HEK293 (cell line): ENCODE results near the gene ZNF319.

Source experiments
- CTCF ChIA-PET: fragments of 350-600 bp; formaldehyde crosslinking; extraction: SDS; loops from one replicate; lab custom pipeline; 2021; ENCODE audit warnings: antibody characterized with exemption; lab: Yijun Ruan, JAX
- POLR2A ChIA-PET: fragments of 300-600 bp; formaldehyde crosslinking; extraction: SDS; loops from one replicate; lab custom pipeline; 2020; ENCODE audit warnings: antibody characterized with exemption, inconsistent platforms; lab: Yijun Ruan, JAX
- H3K27ac ChIP-seq: fragments of 200-500 bp; sonication (Bioruptor generic); 2 replicates; pipeline ENCODE4 v1.5.1; 2014; ENCODE audit warnings: low read depth, low read length, control low read depth, inconsistent platforms; ENCODE audit errors: extremely low read depth
- H3K36me3 ChIP-seq, 2 experiments: fragments of 200-500 bp in 1 of 2; sonication (Bioruptor generic) in 1 of 2; 1 replicate in 1 of 2; 2 replicates in 1 of 2; pipeline ENCODE4 v1.5.1; 2014 to 2017; ENCODE audit warnings: inconsistent platforms in 2 of 2, low read length in 2 of 2; ENCODE audit not compliant: control insufficient read depth in 2 of 2, insufficient read depth in 1 of 2
- H3K4me1 ChIP-seq: fragments of 200-500 bp; sonication (Bioruptor generic); 2 replicates; pipeline ENCODE4 v1.5.1; 2014; ENCODE audit warnings: mild to moderate bottlenecking, low read length, inconsistent platforms; ENCODE audit not compliant: control insufficient read depth, insufficient read depth
- H3K4me3 ChIP-seq: 2 replicates; pipeline ENCODE4 v1.5.1; 2011; ENCODE audit warnings: low read depth, mild to moderate bottlenecking, control low read depth, low read length, moderate library complexity
- H3K9me3 ChIP-seq: fragments of 200-500 bp; sonication (Bioruptor generic); 2 replicates; pipeline ENCODE4 v1.5.1; 2014; ENCODE audit warnings: low read depth, low read length, inconsistent platforms; ENCODE audit not compliant: control insufficient read depth, insufficient read depth
- BCL11B ChIP-seq: fragments of 450-650 bp; formaldehyde crosslinking; IDR thresholded peaks from 2 replicates; pipeline ENCODE4 v1.5.1; 2016; ENCODE audit warnings: low read depth, missing biosample characterization, missing genetic modification characterization
- EGR2 ChIP-seq: fragments of 450-650 bp; formaldehyde crosslinking; IDR thresholded peaks from 2 replicates; pipeline ENCODE4 v1.5.1; 2016; ENCODE audit warnings: low read depth, missing biosample characterization, missing genetic modification characterization
- GLI2 ChIP-seq: fragments of 450-650 bp; formaldehyde crosslinking; IDR thresholded peaks from 2 replicates; pipeline ENCODE4; 2017; ENCODE audit warnings: missing biosample characterization, missing genetic modification characterization, low read depth, borderline replicate concordance
- KLF1 ChIP-seq: fragments of 450-650 bp; formaldehyde crosslinking; IDR thresholded peaks from 2 replicates; pipeline ENCODE4 v1.5.1; 2016; ENCODE audit warnings: missing biosample characterization, missing genetic modification characterization
- PATZ1 ChIP-seq: fragments of 450-650 bp; formaldehyde crosslinking; IDR thresholded peaks from 2 replicates; pipeline ENCODE4 v1.5.1; 2016; ENCODE audit warnings: missing biosample characterization, missing genetic modification characterization
- SP2 ChIP-seq: fragments of 450-650 bp; formaldehyde crosslinking; IDR thresholded peaks from 2 replicates; pipeline ENCODE4 v1.5.1; 2016; ENCODE audit warnings: missing biosample characterization, missing genetic modification characterization
- ZFP37 ChIP-seq: fragments of 450-650 bp; formaldehyde crosslinking; IDR thresholded peaks from 2 replicates; pipeline ENCODE4 v1.5.1; 2016; ENCODE audit warnings: missing biosample characterization, missing genetic modification characterization
- ZNF121 ChIP-seq: fragments of 450-650 bp; formaldehyde crosslinking; IDR thresholded peaks from 2 replicates; pipeline ENCODE4 v1.5.1; 2016; ENCODE audit warnings: missing biosample characterization, missing genetic modification characterization
- ZNF138 ChIP-seq: fragments of 450-650 bp; formaldehyde crosslinking; IDR thresholded peaks from 2 replicates; pipeline ENCODE4 v1.5.1; 2016; ENCODE audit warnings: missing biosample characterization, missing genetic modification characterization, borderline replicate concordance
- ZNF2 ChIP-seq: fragments of 450-650 bp; formaldehyde crosslinking; IDR thresholded peaks from 2 replicates; pipeline ENCODE4 v1.5.1; 2016; ENCODE audit warnings: missing biosample characterization, missing genetic modification characterization
- ZNF214 ChIP-seq: fragments of 450-650 bp; formaldehyde crosslinking; IDR thresholded peaks from 2 replicates; pipeline ENCODE4 v1.5.1; 2017; ENCODE audit warnings: missing biosample characterization, mild to moderate bottlenecking, missing genetic modification characterization, borderline replicate concordance
- ZNF24 ChIP-seq: fragments of 450-650 bp; formaldehyde crosslinking; IDR thresholded peaks from 2 replicates; pipeline ENCODE4 v1.5.1; 2016; ENCODE audit warnings: missing biosample characterization, missing genetic modification characterization
- ZNF248 ChIP-seq: fragments of 450-650 bp; formaldehyde crosslinking; IDR thresholded peaks from 2 replicates; pipeline ENCODE4 v1.5.1; 2017; ENCODE audit warnings: missing biosample characterization, missing genetic modification characterization
- ZNF266 ChIP-seq: fragments of 450-650 bp; formaldehyde crosslinking; IDR thresholded peaks from 2 replicates; pipeline ENCODE4 v1.5.1; 2016; ENCODE audit warnings: missing biosample characterization, missing genetic modification characterization, low read depth
- ZNF274 ChIP-seq, 2 experiments: fragments of 200-500 bp in 1 of 2; fragments of 450-650 bp in 1 of 2; sonication (Bioruptor generic) in 1 of 2; formaldehyde crosslinking in 1 of 2; IDR thresholded peaks; 2 replicates each; pipeline versions ENCODE4 v1.5.1 to v1.6.1; 2014 to 2016; ENCODE audit warnings: borderline replicate concordance in 1 of 2, inconsistent platforms in 1 of 2, low read length in 1 of 2, missing biosample characterization in 1 of 2, missing genetic modification characterization in 1 of 2
- ZNF473 ChIP-seq: fragments of 450-650 bp; formaldehyde crosslinking; IDR thresholded peaks from 2 replicates; pipeline ENCODE4 v1.5.1; 2017; ENCODE audit warnings: missing biosample characterization, missing genetic modification characterization
- ZNF48 ChIP-seq: fragments of 450-650 bp; formaldehyde crosslinking; IDR thresholded peaks from 2 replicates; pipeline ENCODE4 v1.5.1; 2016; ENCODE audit warnings: missing biosample characterization, missing genetic modification characterization
- ZNF514 ChIP-seq: fragments of 450-650 bp; formaldehyde crosslinking; IDR thresholded peaks from 2 replicates; pipeline ENCODE4 v1.5.1; 2016; ENCODE audit warnings: missing biosample characterization, missing genetic modification characterization
- ZNF518A ChIP-seq: fragments of 450-650 bp; formaldehyde crosslinking; conservative IDR thresholded peaks from 2 replicates; pipeline ENCODE4 v1.5.1; 2016; ENCODE audit warnings: low read depth, missing biosample characterization, missing genetic modification characterization
- ZNF548 ChIP-seq: fragments of 450-650 bp; formaldehyde crosslinking; IDR thresholded peaks from 2 replicates; pipeline ENCODE4 v1.5.1; 2016; ENCODE audit warnings: missing biosample characterization, missing genetic modification characterization
- ZNF560 ChIP-seq: fragments of 450-650 bp; formaldehyde crosslinking; IDR thresholded peaks from 2 replicates; pipeline ENCODE4 v1.5.1; 2017; ENCODE audit warnings: missing biosample characterization, missing genetic modification characterization, borderline replicate concordance
- ZNF704 ChIP-seq: fragments of 450-650 bp; formaldehyde crosslinking; IDR thresholded peaks from 2 replicates; pipeline ENCODE4 v1.5.1; 2016; ENCODE audit warnings: missing biosample characterization, missing genetic modification characterization
- ZNF777 ChIP-seq: fragments of 450-650 bp; formaldehyde crosslinking; IDR thresholded peaks from 2 replicates; pipeline ENCODE4 v1.5.1; 2017; ENCODE audit warnings: missing biosample characterization, missing genetic modification characterization, borderline replicate concordance
- ZNF792 ChIP-seq: fragments of 450-650 bp; formaldehyde crosslinking; IDR thresholded peaks from 2 replicates; pipeline ENCODE4 v1.5.1; 2016; ENCODE audit warnings: missing biosample characterization, missing genetic modification characterization
- ZNF830 ChIP-seq: fragments of 450-650 bp; IDR thresholded peaks from 2 replicates; pipeline ENCODE4 v1.5.0; 2018; ENCODE audit warnings: missing biosample characterization, missing genetic modification characterization, low read depth, mild to moderate bottlenecking, moderate library complexity
- TF ChIP-seq, protein P1 (sequence below): fragments of 450-650 bp; formaldehyde crosslinking; IDR thresholded peaks from 2 replicates; pipeline ENCODE4; 2016; ENCODE audit warnings: missing biosample characterization, missing genetic modification characterization

ZNF319 gene

DNA sequence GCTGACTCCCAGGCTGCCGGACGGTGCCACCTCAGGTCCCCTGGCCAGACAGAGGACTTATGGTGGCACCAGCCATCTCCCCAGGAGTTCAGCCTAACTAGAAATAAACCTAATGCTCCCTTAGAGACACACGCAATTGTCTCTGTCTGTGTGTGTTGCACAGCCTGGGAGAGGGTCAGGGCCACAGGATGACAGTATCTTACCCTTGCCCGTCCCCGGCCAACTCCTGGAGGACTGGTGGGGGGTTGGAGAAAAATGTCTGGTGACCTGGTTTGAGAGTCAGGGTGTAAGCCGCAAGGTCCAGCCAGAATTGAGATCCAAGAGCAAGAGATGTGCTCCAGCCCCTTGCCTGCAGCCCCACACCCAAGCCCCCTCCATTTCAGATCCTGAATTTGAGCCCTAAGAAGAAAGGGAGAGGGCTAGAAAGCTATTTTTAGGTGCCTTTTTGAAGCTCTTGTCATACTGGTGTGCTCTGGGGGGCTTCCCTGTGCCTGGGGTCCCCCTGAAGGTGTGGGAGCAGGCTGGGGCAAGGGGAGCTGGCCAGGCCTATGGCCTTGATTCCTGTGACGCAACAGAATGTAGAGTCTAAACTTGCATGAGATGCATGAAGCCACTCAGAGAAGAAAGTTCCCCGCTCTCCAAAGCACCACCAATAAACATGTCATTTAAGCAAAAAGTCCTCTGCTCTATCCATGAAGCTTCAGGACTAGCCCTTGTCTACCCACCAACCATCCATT, 12.9 kb downstream of the ZNF319 start:
- TF ChIP-seq ZNF24 (tag by site-specific recombination) (no peak), ZNF48 (tag by site-specific recombination) (no peak), ZNF266 (no peak), ZNF274 (IDR thresholded peaks at IDR 0.05; ENCODE audit: low read length) (no peak), ZNF274 (tag by site-specific recombination; IDR thresholded peaks at IDR 0.05; ENCODE audit: borderline replicate concordance) (no peak), ZNF518A (no peak), ZNF560 (tag by site-specific recombination) (no peak), ZNF777 (tag by site-specific recombination) (no peak), SP2 (tag by site-specific recombination) (no peak), ZNF548 (tag by site-specific recombination) (no peak), ZNF121 (tag by site-specific recombination) (no peak), KLF1 (tag by site-specific recombination) (no peak), EGR2 (tag by site-specific recombination) (no peak)
- TF ChIP-seq, protein P1, sequence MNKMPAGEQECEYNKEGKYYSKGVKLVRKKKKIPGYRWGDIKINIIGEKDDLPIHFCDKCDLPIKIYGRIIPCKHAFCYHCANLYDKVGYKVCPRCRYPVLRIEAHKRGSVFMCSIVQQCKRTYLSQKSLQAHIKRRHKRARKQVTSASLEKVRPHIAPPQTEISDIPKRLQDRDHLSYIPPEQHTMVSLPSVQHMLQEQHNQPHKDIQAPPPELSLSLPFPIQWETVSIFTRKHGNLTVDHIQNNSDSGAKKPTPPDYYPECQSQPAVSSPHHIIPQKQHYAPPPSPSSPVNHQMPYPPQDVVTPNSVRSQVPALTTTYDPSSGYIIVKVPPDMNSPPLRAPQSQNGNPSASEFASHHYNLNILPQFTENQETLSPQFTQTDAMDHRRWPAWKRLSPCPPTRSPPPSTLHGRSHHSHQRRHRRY (tag by site-specific recombination): no peak
- ChIA-PET CTCF (no interaction called here), POLR2A (no interaction called here)
- Histone ChIP-seq H3K36me3 (no peaks in the 10 kb centered on the region), H3K4me1 (no peaks in the 10 kb centered on the region; the same call in 1 of the 2 replicates), H3K4me3 (no peak overlapping the region), H3K27ac (no peak overlapping the region), H3K9me3 (no peaks in the 10 kb centered on the region)

DNA sequence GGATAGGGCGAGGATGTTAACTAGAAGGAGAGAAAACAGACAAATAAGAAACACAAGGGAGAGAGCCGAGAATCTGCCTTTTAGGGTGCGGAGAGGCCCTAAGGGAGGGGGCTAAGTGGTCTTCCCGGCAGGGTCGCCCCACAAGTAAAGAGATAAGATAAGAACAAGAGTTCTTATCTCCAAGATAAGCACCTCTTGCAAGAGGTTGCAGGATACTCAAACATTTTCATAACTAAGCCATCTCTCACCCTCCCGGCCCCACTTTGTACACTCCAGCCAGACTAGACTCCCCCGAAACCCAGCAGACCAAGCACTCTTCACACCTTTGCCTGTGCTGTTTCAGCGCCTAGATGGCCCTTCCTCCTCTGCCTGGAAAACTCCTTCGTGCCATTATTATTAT, 14.3 kb downstream of the ZNF319 start:
- Histone ChIP-seq H3K4me1 (no peaks in the 10 kb centered on the region; the same call in 1 of the 2 replicates), H3K27ac (no peak overlapping the region), H3K4me3 (no peak overlapping the region), H3K9me3 (no peaks in the 10 kb centered on the region), H3K36me3 (no peaks in the 10 kb centered on the region)
- ChIA-PET POLR2A (no interaction called here), CTCF (no interaction called here)
- TF ChIP-seq ZNF214 (tag by site-specific recombination): no peak
- no peak for TF ChIP-seq ZNF560 (tag by site-specific recombination)
- no peak for TF ChIP-seq ZFP37
- TF ChIP-seq ZNF704: no peak
- TF ChIP-seq ZNF138 (tag by site-specific recombination): no peak
- TF ChIP-seq GLI2: no peak
- no peak for TF ChIP-seq ZNF248 (tag by site-specific recombination)
- TF ChIP-seq ZNF830 (tag by site-specific recombination): no peak
- TF ChIP-seq ZNF514 (tag by site-specific recombination): no peak
- no peak for TF ChIP-seq ZNF792
- TF ChIP-seq PATZ1 (tag by site-specific recombination): no peak
- no peak for TF ChIP-seq SP2 (tag by site-specific recombination)
- TF ChIP-seq ZNF473: no peak
- no peak for TF ChIP-seq ZNF2 (tag by site-specific recombination)
- no peak for TF ChIP-seq BCL11B (tag by site-specific recombination)
